SK-N-SH treated with all-trans-retinoic acid at 6 μM for 48 hours (cell line): ENCODE data around the gene SCAF11.
"Not testable (repeated sequence)": the region's sequence is repeated elsewhere in the genome, so short reads cannot be mapped to it uniquely, and the experiment has no call there.

Experiments used
- BACH2 ChIP-seq: fragments of 250-450 bp; sonication (Bioruptor Pico); IDR thresholded peaks from 2 replicates; pipeline ENCODE4 v1.9.0; 2021; ENCODE audit warnings: mild to moderate bottlenecking, borderline replicate concordance
- CREB5 ChIP-seq: fragments of 250-450 bp; sonication (Bioruptor Pico); IDR thresholded peaks from 2 replicates; pipeline ENCODE4 v1.5.1; 2020; ENCODE audit warnings: low read depth, mild to moderate bottlenecking, moderate library complexity
- CSDC2 ChIP-seq: fragments of 250-450 bp; sonication (Bioruptor Pico); IDR thresholded peaks from 2 replicates; pipeline ENCODE4 v1.5.0; 2020; ENCODE audit warnings: mild to moderate bottlenecking, moderate library complexity
- ESRRG ChIP-seq: fragments of 250-450 bp; sonication (Bioruptor Pico); IDR thresholded peaks from 2 replicates; pipeline ENCODE4 v1.6.1; 2021; ENCODE audit warnings: mild to moderate bottlenecking
- PATZ1 ChIP-seq: fragments of 250-450 bp; sonication (Bioruptor Pico); IDR thresholded peaks from 2 replicates; pipeline ENCODE4 v1.8.0; 2020; ENCODE audit warnings: mild to moderate bottlenecking, moderate library complexity, borderline replicate concordance
- TCF4 ChIP-seq: fragments of 250-450 bp; sonication (Bioruptor Pico); IDR thresholded peaks from 2 replicates; pipeline ENCODE4 v1.8.0; 2021; ENCODE audit warnings: mild to moderate bottlenecking, moderate library complexity, borderline replicate concordance
- TOX ChIP-seq: fragments of 250-450 bp; sonication (Bioruptor Pico); IDR thresholded peaks from 2 replicates; pipeline ENCODE4 v1.8.0; 2021; ENCODE audit warnings: mild to moderate bottlenecking, moderate library complexity, borderline replicate concordance
- ZFP3 ChIP-seq: fragments of 250-450 bp; sonication (Bioruptor Pico); IDR thresholded peaks from 2 replicates; pipeline ENCODE4 v1.5.0; 2020; ENCODE audit warnings: mild to moderate bottlenecking, moderate library complexity
- ZFP30 ChIP-seq: fragments of 450-650 bp; formaldehyde crosslinking; IDR thresholded peaks from 2 replicates; pipeline ENCODE4 v1.5.0; 2022; ENCODE audit warnings: mild to moderate bottlenecking, moderate library complexity
- ZNF8 ChIP-seq: fragments of 450-650 bp; formaldehyde crosslinking; IDR thresholded peaks from 2 replicates; pipeline ENCODE4 v1.5.0; 2020; ENCODE audit warnings: mild to moderate bottlenecking, moderate library complexity

GRCh38 chr12:46017866-46018375 lies 27.5 kb upstream of the SCAF11 start:
- TF ChIP-seq TOX (CRISPR knock-in tag); ZNF8 (CRISPR knock-in tag); CSDC2 (CRISPR knock-in tag); TCF4 (CRISPR knock-in tag); ESRRG (CRISPR knock-in tag); CREB5 (CRISPR knock-in tag); PATZ1 (CRISPR knock-in tag); ZFP3 (CRISPR knock-in tag); ZFP30; BACH2 (CRISPR knock-in tag): not testable (repeated sequence)
